C1 segment of cervical spinal cord (tissue), 14 donors: ENCODE data around the gene FAM120B.

Experiments
- DNase-seq, 14 donors: peaks; one replicate each; lab custom pipeline; 2025; lab: John Stamatoyannopoulos, UW

Gene FAM120B

GRCh38 chr6:170443151-170443662 lies 136.6 kb downstream of the FAM120B start:
- DNase-seq, result no peak

- no peak for DNase-seq
Measured at GRCh38 chr6:170444056-170444591, 137.6 kb downstream of the FAM120B start.

GRCh38 chr6:170444811-170445211 lies 138.3 kb downstream of the FAM120B start:
- DNase-seq, result no peak

DNA sequence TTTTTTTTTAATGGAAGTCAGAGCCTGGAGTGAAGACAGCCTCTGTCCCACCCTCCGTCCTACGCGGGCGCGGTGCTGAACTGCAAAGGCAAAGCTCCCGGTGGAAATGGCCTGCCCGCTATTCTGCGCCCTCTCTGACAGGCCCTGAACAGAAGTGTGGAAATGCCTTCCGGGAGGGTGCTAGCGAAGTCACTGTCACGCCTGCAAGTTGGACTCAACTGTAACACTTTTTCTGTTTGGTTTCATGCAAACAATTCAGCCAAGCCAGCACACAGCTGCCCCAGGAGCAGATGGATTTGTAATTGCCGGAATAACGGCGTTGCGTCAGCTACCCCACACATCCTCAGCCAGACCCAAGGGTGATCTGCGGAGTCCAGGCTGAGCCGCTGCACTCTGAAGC lies 138.9 kb downstream of the FAM120B start:
- DNase-seq, result no peak

GRCh38 chr6:170445971-170446370 lies 139.4 kb downstream of the FAM120B start:
- DNase-seq, result no peak

GRCh38 chr6:170446841-170447560 lies 140.4 kb downstream of the FAM120B start:
- no peak for DNase-seq

DNA sequence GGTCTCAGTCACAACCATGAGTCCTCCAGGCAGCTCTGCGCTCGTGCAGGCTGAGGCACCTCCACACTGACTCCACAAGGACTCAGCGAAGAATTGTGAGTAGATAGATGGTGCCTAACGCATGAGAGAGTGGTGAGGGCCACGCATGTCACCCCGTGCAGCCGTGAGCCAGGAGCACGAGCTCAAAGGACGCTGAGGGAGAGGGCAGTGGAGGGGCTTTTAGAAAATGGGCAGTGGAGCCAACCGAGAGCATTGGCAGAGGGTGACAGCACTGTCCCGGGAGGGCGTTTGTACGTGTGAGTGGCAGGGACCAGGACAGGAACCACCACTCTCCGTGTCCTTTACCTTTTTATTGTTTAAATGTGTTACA lies 141.0 kb downstream of the FAM120B start:
- DNase-seq, result no peak

DNA sequence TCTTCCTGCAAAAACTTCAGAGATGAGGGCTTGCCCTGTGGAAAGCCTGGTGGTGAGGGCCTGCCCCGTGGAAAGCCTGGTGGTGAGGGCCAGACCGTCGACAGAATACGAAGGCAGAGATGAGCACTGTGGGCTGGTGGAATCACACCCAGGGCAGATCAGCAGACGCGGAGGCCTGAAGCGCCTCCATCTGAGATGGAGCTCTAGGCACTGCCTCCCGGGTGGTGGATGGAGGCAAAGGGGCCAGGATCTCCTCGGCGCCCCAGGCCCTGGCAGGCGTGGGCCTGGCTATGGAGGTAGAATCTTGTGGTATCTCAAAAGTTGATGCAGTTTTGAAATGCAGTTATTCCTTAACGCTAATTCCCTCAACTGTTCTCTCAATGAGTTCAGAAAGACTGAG lies 141.8 kb downstream of the FAM120B start:
- DNase-seq, result no peak

DNA sequence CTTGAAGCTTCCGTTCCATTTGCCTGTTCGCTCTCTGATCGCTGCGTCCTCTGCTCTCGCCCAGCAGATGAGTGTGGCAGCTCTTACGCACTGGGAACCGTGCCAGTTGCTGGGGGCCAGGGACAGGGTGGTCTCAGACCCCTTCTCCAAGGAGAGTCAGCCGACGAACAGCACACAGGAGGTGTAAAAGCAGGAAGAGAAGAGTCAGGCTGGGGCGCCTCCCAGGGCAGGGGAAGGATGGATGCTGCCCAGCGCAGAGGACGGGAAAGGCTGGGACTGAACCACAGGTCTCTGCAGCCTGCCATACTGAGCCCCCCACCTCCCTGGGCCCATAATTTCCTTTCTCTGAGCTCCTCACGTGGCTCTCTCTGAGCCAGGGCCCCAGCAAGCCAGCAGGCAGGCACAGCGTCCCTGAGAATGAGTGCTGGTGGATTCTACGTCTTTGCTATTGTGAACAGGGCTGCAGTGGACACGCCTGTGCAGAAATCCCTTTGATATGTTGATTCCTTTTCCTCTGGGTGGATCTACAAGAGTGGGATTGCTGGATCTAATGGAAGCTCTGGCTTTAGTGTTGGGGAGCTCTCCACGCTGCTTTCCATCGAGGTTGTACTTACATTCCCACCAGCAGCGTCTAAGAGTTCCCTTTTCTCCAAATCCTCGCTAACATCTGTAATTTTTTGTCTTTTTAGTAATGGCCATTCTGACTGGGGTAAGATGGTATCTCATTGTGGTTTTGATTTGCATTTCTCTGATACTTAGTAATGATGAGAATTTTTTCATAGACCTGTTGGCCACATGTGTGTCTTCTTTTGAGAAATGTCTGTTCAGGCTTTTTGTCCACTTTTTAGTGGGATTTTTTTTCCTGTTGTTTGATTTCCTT lies 142.4 kb downstream of the FAM120B start:
- DNase-seq, result no peak

DNA sequence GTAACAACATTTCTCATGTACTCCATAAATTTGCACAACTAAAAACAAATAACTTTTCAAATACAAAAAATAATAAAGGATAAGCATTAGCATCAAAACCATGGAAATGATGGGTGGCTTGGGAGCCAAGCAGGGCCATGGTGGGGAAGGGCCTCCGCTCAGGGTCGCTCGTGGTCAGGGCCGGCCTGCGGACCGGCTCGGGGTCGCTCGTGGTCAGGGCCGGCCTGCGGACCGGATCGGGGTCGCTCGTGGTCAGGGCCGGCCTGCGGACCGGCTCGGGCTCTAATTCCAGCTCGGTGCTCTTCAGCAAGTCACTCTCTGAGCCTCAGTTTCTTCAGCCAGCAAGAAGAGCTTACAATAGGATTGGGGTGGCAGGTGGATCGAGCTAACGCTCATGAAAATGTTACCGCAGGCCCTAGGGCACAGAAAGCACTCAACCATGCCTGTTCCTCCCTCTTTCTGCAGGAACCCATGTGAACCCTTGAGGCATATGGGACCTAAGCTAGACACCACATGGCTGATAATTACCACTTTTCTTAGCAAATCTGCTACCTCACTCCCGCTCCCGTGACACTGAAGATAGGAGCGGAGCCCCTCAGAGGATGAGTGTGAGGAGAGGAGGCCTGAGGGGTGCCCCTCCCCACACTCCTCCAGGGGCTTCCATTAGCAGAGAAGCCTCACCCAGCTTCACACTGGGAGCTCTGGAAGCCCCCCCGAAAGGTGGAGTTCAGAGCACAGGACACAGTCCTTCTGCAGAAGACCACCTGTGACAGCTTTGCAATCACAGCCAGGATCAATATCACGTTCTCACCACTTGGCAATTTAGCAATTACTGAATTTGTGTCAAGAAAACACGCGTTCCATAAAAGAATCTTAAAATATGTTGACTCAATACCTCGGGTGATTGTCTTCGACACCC lies 143.5 kb downstream of the FAM120B start:
- no peak for DNase-seq

DNA sequence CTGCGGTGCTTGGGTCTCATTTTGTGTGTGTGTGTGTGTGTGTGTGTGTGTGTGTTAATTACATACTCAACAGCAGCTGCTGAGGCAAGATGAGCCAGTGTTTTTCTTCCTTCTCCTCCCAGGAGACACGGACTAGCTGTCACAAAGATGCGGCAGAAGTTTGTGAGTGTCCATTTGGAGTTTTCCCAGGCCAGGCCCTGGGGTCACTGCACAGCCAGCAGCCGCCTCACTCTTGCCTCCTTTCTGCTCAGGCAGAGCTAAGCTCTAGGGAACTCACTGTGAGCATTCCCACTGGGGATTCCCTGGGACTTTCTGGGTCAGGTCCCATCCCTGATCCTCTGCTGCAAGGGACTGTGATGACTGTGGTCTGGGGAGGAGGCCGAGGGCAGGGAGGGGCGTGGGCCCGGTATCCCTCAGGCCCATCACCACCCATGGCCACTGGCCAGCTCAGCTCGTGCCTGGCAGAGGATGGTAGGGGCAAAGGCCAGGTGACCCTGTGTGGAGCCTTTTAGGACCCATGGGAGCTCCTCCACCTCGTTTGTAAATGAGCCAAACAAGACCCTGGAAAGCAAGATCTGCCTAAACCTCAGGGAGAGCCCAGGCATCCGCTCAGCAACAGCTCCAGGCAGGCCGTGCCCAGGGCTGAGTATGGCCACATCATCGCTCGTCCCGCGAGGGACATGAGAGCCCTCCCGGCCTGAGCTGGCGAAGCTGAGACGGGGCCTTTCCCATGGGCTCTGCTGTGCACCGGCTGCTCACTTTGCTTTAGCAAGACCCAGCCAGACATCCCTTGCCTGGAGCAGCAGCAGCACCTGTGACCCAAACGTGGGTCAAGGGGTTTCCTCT lies 144.6 kb downstream of the FAM120B start:
- no peak for DNase-seq

- DNase-seq, result no peak
Measured at GRCh38 chr6:170451762-170452651, 145.4 kb downstream of the FAM120B start.

DNA sequence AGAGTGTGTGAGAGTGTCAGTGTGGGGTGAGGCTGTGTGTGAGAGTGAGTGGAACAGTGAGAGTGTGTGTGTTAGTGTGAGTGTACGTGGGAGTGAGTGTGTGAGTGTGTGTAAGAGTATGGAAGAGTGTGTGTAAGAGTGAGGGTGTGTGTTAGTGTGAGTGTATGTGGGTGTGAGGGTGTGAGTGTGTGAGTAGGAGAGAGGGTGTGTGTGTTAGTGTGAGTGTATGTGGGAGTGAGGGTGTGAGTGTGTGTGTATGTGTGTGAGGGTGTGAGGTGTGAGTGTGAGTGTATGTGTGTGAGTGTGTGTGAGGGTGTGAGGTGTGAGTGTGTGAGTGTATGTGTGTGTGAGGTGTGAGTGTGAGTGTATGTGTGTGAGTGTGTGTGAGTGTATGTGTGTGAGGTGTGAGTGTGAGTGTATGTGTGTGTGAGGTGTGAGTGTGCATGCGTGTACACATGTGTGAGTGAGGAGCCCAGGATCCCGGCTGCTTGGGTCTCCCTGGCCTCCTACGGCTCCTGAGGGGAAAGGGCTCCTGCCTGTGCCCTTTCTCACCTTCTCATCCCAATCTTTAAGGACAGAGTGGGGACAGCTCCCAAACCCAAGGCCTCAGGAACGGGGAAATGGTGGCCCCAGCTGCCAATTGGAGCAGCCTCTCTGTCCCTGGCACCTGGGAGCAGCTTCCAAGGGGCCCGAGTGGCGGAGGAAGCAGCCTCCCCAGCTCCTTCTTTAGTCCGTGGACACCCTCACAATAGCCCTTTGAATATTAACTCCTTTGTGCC lies 146.4 kb downstream of the FAM120B start:
- DNase-seq, result no peak

GRCh38 chr6:170453586-170454511 lies 147.3 kb downstream of the FAM120B start:
- DNase-seq, result no peak

DNA sequence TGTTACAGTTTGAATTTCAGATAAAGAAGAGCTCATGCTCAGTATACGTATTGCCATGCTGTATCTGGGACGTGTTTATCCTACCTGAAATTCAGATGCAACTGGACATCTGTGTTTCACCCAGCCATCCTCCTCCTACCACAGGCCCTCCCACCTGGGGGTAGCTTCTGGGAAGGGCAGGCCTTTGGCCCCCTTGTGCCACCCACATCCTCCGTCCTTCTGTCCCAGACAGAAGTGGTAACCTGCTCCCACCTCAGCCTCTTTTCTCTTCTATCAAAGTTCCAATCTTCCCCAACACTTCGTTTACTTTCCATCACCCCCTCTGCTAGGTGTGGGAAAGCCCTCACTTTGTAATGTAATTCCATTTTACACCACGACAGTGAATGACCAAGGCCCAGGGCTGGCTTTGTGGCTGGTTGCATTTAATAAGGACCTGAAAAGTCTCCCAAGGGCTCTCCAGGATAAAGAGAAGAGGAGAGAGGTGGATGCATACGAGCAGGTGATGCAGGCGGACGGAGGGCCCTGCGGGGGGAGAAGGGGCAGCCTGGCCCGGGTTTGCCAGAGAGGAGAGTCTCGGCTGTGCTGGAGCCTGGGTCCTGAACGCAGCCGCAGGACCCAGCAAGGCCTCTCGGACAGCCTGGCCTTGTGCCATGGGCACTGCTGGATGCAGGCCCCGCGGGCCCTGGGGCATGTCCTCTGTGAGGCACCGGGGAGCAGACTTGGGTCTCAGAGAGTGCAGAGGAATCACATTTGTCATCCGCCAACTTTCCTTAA lies 148.1 kb downstream of the FAM120B start:
- no peak for DNase-seq

- DNase-seq, result no peak
Measured at GRCh38 chr6:170455335-170455979, 148.9 kb downstream of the FAM120B start.
